Fibroblast of peridontal ligament (primary cell): ENCODE results near the gene KIFC3.
"Not testable (repeated sequence)": the region's sequence is repeated elsewhere in the genome, so short reads cannot be mapped to it uniquely, and the experiment has no call there.

Source experiments
- DNase-seq: peaks from one replicate; pipeline ENCODE4 v3.0.0-alpha.2; 2010; ENCODE audit errors: extremely low read depth

The KIFC3 gene

DNA sequence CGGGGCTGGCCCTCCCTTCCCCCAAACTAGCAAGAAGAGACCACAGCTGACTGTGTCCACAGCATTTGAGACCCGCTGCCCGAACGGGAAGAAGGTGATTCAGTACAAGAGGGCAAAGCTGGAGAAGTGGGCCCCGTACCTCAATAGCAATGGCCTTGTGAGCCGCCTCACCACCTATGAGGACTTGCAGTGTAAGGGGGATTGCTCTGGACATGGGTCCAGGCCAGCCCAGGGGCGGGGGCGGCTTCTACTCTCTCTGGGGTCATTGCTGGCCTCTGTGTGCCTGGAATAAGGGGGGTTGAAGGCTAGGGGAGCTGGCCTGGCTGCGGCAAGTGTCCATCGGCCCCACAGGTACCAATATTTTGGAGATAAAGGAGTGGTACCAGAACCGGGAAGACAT is 79.6 kb downstream of the KIFC3 start:
- no peak for DNase-seq

DNA sequence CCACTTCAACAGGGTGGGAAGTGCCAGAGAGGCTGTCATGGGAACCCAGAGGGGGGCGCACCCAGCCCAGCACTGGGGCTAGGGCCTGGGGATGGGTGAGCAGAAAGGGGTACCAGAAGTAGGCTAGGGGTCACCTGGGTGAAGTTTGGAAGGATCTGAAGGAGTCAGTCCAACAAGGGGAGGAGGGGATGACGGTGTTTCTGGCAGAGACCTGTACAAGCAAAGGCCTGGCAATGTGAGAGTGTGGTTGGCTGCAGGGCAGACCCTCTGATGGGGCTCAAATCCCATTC is 80.1 kb downstream of the KIFC3 start:
- no peak for DNase-seq

DNA sequence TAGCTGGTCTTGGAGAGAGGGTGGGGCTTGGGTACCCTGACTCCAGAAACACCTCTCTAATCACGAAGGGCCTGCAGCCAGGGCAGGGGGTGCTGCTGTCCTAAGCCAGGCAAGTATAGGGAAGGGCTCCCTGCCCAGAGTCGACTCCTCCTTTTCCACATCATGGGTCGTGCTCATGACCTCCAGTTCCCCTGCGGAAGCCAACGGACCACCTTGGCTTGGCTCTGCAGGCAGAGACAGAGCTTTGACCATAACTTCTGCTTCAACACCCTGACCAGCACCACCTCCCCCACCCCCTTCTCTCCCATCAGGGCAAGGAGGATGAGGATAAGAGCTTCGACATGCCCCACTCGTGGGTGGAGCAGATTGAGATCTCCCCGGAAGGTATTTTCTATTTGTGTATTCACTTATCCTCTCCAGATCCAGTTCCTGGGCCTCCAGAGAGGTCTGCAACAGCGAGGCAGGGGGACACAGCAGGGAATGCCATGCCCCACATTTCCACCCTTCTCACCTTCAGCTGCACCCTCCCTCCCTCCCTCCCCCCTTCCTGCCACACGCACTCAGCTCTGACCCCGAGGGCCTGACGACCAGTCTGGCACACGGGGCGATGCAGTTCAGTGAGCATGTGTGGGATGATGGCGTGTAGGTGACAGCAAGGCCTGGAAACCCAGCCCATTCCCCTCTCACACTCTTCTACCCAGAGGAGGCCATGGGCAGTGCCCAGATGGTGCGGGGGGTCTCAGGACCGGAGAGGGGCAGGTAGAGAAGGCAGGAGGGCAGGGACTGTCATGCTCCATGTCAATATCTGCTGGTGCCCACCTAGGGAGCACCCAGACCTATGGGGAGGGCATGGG is 80.7 kb downstream of the KIFC3 start:
- DNase-seq = no peak

DNA sequence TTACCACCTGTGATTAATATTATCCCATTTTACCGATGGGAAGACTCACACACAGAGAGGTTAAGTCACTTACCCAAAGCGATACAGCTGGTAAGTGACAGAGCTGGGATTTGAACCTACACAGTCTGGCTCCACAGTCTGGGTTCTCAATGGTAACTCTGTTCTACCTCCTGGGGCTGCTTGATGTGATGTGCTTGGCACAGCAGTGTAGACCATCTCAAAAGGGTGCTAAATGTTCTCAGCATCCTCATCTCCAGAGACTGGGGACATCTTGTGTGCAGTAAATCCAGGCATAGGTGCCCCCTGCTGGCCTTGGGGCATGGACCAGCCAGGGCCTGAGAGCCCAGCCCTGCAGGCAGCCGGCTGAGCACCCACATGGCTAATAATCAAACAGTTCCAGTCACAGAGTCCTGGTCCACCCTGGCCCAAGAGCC is 82.1 kb downstream of the KIFC3 start:
- peak; percentile 50 for DNase-seq

DNA sequence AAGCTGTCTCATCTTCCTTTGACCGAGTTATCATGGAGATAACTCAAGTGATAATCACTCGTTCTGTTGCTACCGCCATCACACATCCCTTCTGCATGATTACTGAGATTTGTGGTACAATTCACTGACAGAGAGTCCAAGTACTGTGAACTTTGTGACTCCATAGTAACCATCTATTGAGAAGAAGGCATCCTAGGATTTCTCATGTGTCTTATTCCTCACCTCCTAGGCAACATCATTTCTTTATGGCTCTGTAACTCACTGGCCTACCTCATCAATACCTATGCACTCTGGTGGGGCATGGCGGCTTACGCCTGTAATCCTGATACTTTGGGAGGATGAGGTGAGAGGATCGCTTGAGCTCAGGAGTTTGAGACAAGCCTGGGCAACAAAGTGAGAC is 88.2 kb downstream of the KIFC3 start:
- DNase-seq = no peak

DNA sequence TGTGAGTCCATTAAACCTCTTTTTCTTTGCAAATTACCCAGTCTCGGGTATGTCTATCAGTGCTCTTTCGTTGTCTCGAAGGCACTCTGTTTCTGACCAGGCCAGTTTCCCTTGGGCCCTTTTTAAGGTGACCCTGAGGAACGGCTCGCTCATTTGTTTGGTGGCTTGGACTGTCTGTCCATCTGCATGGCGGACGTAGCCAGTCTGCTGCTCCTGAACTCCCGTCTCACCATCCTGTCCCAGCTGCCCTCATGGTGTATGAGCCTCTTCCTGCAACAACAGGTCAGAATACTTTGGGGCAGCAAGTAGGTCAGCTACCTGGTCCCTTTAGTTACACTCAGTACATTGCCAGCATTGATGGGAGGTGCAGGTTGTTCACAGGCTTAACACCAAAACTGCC is 88.7 kb downstream of the KIFC3 start:
- DNase-seq = no peak

DNA sequence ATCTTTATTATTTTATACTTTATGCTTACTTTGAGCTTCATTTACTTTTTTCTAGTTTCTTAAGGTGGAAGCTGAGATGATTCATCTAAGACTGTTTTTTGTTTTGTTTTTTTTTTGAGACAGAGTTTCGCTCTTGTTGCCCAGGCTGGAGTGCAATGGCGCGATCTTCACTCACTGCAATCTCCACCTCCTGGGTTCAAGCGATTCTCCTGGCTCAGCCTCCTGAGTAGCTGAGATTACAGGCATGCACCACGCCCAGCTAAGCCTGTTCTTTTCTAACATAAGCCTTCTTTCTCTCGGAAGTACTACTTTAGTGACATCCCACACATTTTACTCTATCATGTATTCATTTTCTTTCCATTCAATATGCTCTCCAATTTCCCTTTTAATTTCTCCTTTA is 89.7 kb downstream of the KIFC3 start:
- not testable (repeated sequence) for DNase-seq

DNA sequence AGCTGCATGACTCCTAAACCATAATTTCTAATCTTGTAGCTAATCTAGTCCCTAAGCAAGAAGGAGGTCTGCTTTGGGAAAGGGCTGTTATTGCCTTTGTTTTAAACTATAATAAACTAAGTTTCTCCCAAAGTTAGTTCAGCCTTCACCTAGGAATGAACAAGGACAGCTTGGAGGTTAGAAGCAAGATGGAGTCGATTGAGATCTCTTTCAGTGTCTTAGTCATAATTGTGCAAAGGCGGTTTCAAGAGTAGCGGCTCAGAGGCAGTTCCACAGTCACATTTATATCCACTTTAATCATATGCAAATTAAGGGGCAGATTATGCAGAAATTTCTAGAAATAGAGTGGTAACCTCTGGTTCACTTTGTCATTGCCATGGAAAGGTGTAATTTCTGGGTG is 90.3 kb downstream of the KIFC3 start:
- DNase-seq = no peak

DNA sequence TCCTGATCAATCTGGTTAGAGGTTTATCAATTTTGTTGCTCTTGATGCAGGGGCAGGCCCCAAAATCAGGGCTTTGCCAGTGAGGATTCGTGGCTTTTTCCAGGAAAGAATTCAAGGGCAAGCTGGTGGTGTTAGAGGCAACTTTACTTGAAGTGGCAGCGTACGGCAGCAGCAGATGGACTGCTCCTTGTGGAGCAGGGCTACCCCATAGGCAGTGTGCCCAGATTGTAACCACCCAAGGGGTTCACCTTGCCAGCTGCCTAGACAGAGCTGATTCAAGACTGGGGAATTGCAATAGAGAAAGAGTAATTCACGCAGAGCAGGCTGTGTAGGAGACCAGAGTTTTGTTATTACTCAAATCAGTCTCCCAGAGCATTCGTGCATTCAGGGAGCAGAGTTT is 90.9 kb downstream of the KIFC3 start:
- DNase-seq = no peak

DNA sequence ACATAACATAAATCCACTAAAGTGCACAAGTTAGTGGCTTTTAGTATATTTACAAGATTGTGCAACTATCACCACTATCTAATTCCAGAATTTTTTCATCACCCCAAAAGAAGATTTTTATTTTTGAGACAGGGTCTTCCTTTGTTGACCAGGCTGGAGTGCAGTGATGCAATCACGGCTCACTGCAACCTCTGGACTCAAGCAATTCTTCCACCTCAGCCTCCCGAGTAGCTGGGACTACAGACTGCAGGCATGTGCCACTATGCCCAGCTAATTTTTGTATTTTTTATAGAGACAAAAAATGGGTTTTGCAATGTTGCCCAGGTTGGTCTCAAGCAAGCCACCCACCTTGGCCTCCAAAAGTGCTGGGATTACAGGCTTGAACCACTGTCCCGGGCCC is 92.6 kb downstream of the KIFC3 start:
- no peak for DNase-seq
